H9 (cell line): ENCODE results near the gene PITPNM1. TPM values are rescaled to one million over a fixed set of nuclear protein-coding genes. Genes with fewer than 3 reads are reported as not detected.

Experiments
- DNase-seq: peaks from one replicate; pipeline ENCODE4 v3.0.0-alpha.2; 2017
- H2AFZ ChIP-seq: one replicate; pipeline ENCODE4 v1.6.1; 2013; ENCODE audit warnings: mild to moderate bottlenecking, low read length, control low read depth, moderate library complexity
- H2AK5ac ChIP-seq: 2 replicates; pipeline ENCODE4 v1.6.1; 2013; ENCODE audit warnings: low read length, control low read depth, mixed read lengths; ENCODE audit not compliant: insufficient read length
- H2BK120ac ChIP-seq: one replicate; pipeline ENCODE4 v1.6.1; 2013; ENCODE audit warnings: low read depth, mild to moderate bottlenecking, low read length, control low read depth, inconsistent platforms; ENCODE audit not compliant: poor library complexity, severe bottlenecking
- H2BK12ac ChIP-seq: 2 replicates; pipeline ENCODE4 v1.6.1; 2013; ENCODE audit warnings: low read length, control low read depth, mixed read lengths, low read depth; ENCODE audit not compliant: insufficient read length
- H2BK15ac ChIP-seq: 2 replicates; pipeline ENCODE4 v1.6.1; 2013; ENCODE audit warnings: low read depth, low read length, control low read depth
- H2BK20ac ChIP-seq: one replicate; pipeline ENCODE4 v1.6.1; 2013; ENCODE audit warnings: low read depth, mild to moderate bottlenecking, low read length, control low read depth, inconsistent platforms; ENCODE audit not compliant: poor library complexity, severe bottlenecking
- H2BK5ac ChIP-seq: 2 replicates; pipeline ENCODE4 v1.6.1; 2013; ENCODE audit warnings: low read length, control low read depth, mixed read lengths; ENCODE audit not compliant: insufficient read length
- H3K14ac ChIP-seq: 2 replicates; pipeline ENCODE4 v1.6.1; 2013; ENCODE audit warnings: low read length, control low read depth; ENCODE audit not compliant: insufficient read depth
- H3K18ac ChIP-seq: 2 replicates; pipeline ENCODE4 v1.6.1; 2013; ENCODE audit warnings: low read depth, mild to moderate bottlenecking, mixed read lengths, low read length, control low read depth; ENCODE audit not compliant: insufficient read length
- H3K23ac ChIP-seq: 2 replicates; pipeline ENCODE4 v1.6.1; 2013; ENCODE audit warnings: low read length, control low read depth, mixed read lengths, low read depth; ENCODE audit not compliant: insufficient read length
- H3K23me2 ChIP-seq: 2 replicates; pipeline ENCODE4 v1.6.1; 2013; ENCODE audit warnings: low read depth, mild to moderate bottlenecking, mixed read lengths, low read length, control low read depth; ENCODE audit not compliant: insufficient read length, poor library complexity, severe bottlenecking
- H3K27ac ChIP-seq: 2 replicates; pipeline ENCODE4 v1.5.1; 2013; ENCODE audit warnings: low read length, control low read depth, mixed read lengths, low read depth; ENCODE audit not compliant: insufficient read length
- H3K27me3 ChIP-seq: 2 replicates; pipeline ENCODE4 v1.6.1; 2013; ENCODE audit warnings: low read length, control low read depth, inconsistent platforms; ENCODE audit not compliant: insufficient read depth
- H3K4ac ChIP-seq: 2 replicates; pipeline ENCODE4 v1.6.1; 2013; ENCODE audit warnings: low read depth, mild to moderate bottlenecking, control low read depth, inconsistent platforms, low read length, moderate library complexity
- H3K4me1 ChIP-seq: 2 replicates; pipeline ENCODE4 v1.6.1; 2013; ENCODE audit warnings: low read length, control low read depth, inconsistent platforms; ENCODE audit not compliant: insufficient read depth
- H3K4me2 ChIP-seq: 2 replicates; pipeline ENCODE4 v1.6.1; 2013; ENCODE audit warnings: low read length, control low read depth, mixed read lengths; ENCODE audit not compliant: insufficient read length, insufficient read depth
- H3K56ac ChIP-seq: 2 replicates; pipeline ENCODE4 v1.6.1; 2013; ENCODE audit warnings: low read depth, mild to moderate bottlenecking, mixed read lengths, low read length, control low read depth; ENCODE audit not compliant: insufficient read length
- H3K79me1 ChIP-seq: 2 replicates; pipeline ENCODE4 v1.6.1; 2013; ENCODE audit warnings: low read depth, mild to moderate bottlenecking, moderate library complexity, low read length, control low read depth, inconsistent platforms; ENCODE audit not compliant: insufficient read depth, poor library complexity, severe bottlenecking
- H3K79me2 ChIP-seq: 2 replicates; pipeline ENCODE4 v1.6.1; 2013; ENCODE audit warnings: low read length, control low read depth, inconsistent platforms; ENCODE audit not compliant: insufficient read depth
- H3K9ac ChIP-seq: 2 replicates; pipeline ENCODE4 v1.6.1; 2013; ENCODE audit warnings: low read length, control low read depth, mixed read lengths; ENCODE audit not compliant: insufficient read length; ENCODE audit errors: extremely low read depth
- H3K9me3 ChIP-seq: one replicate; pipeline ENCODE4 v1.6.1; 2013; ENCODE audit warnings: low read depth, low read length, inconsistent platforms; ENCODE audit not compliant: control insufficient read depth
- H3T11ph ChIP-seq: one replicate; pipeline ENCODE4 v1.6.1; 2013; ENCODE audit warnings: mild to moderate bottlenecking, low read length, control low read depth, inconsistent platforms
- H4K20me1 ChIP-seq: one replicate; pipeline ENCODE4 v1.6.1; 2013; ENCODE audit not compliant: control insufficient read depth, insufficient read length, insufficient read depth
- H4K5ac ChIP-seq: 2 replicates; pipeline ENCODE4 v1.6.1; 2013; ENCODE audit warnings: low read depth, mild to moderate bottlenecking, mixed read lengths, low read length, control low read depth; ENCODE audit not compliant: insufficient read length
- H4K8ac ChIP-seq: replicated peaks from 2 replicates; pipeline ENCODE4 v1.6.1; 2013; ENCODE audit warnings: low read length, control low read depth, mixed read lengths, low read depth; ENCODE audit not compliant: insufficient read length
- H4K91ac ChIP-seq: 2 replicates; pipeline ENCODE4 v1.6.1; 2013; ENCODE audit warnings: low read depth, mild to moderate bottlenecking, moderate library complexity, mixed read lengths, low read length, control low read depth; ENCODE audit not compliant: insufficient read length
- H3K27ac Mint-ChIP-seq, 3 experiments: 2 replicates in 2 of 3; 3 replicates in 1 of 3; pipeline ENCODE4 v1.8.0; 2020 to 2021; ENCODE audit warnings: mixed read lengths in 3 of 3, mild to moderate bottlenecking in 1 of 3, moderate library complexity in 1 of 3
- H3K27me3 Mint-ChIP-seq: 2 replicates; pipeline ENCODE4 v1.8.0; 2021; ENCODE audit warnings: low read depth, mild to moderate bottlenecking, moderate library complexity, mixed read lengths
- H3K36me3 Mint-ChIP-seq, 3 experiments: 2 replicates in 2 of 3; 3 replicates in 1 of 3; pipeline ENCODE4 v1.8.0; 2020 to 2021; ENCODE audit warnings: low read depth in 3 of 3, mixed read lengths in 3 of 3; ENCODE audit not compliant: insufficient read depth in 1 of 3
- H3K4me1 Mint-ChIP-seq, 2 experiments: 2 replicates each; pipeline ENCODE4 v1.8.0; 2020; ENCODE audit warnings: mixed read lengths in 2 of 2
- H3K4me3 Mint-ChIP-seq, 2 experiments: 2 replicates in 1 of 2; 3 replicates in 1 of 2; pipeline ENCODE4 v1.8.0; 2020 to 2021; ENCODE audit warnings: mild to moderate bottlenecking in 2 of 2, mixed read lengths in 2 of 2, moderate library complexity in 1 of 2
- H3K9me3 Mint-ChIP-seq, 2 experiments: 2 replicates in 1 of 2; 3 replicates in 1 of 2; pipeline ENCODE4 v1.8.0; 2020; ENCODE audit warnings: mild to moderate bottlenecking in 2 of 2, mixed read lengths in 2 of 2, moderate library complexity in 1 of 2
- CTCF ChIP-seq: fragments of 200-600 bp; sonication (generic); conservative IDR thresholded peaks from 3 replicates; pipeline ENCODE4 v1.8.0; 2021; ENCODE audit warnings: antibody characterized with exemption, mild to moderate bottlenecking
- WGBS: extraction: QIAGEN DNeasy Blood & Tissue Kit; methylation state at CpG from one replicate; pipeline ENCODE4 v1.1.7; 2013; ENCODE audit warnings: missing lambda C conversion rate, low lambda C conversion rate, mixed read lengths; ENCODE audit not compliant: insufficient read length; ENCODE audit errors: extremely low coverage; 5-methylcytosine and 5-hydroxymethylcytosine counted together
- total RNA-seq: library from RNA; stranded (reverse); gene quantifications from 2 replicates; pipeline ENCODE4 v1.2.1, GENCODE V29; 2021

Gene PITPNM1
- total RNA-seq, 1 experiment from 2014 or later, result 43.5 TPM

DNA sequence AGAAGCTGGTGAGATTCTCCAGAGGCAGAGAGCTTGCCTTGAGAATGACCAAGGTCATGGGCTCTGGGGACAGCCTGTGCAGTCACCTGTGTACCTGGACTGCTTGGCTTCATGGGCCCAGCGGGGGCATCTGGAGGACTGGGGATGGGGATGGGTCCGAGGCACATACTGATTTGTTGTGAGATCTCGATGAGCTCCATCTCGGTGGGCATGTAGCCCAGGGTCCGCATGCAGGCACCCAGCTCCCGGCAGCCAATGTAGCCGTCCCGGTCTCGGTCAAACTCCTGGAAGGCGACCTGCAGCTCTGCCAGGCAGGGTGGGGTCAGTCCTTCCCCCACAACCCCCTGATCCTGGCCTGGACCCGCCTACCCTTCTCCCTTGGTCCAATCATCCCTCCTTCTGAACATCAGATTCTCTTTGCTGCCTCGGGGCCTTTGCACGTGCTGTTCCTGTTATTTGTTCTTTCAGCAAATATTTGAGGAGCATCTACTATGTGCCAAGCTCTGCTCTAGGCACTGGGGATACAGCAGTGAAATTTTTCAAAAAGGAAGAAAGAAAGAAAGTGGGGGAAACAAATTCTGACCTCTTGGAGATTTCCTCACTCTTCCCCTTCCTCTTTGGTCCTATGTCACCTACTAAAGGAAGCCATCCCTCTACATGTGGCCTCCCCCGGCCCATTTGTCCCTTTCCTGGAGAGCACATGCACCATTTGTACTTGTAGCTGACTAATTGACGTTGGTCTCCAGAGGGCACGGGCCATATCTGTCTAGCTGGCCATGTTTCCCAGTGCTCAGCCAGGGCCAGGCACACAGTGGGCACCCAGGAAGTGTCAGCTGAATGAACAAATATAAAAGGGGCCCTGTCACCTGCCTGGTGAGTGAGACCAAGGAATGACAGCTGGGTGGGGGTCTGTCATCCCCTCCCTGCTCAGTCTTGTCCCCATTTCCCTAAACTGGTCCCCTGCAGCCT, 16.0 kb upstream of the PITPNM1 start:
- no peak for DNase-seq
- Histone ChIP-seq H4K20me1 (no peaks in the 10 kb centered on the region), H3T11ph (no peak overlapping the region), H3K23me2 (no peaks in the 10 kb centered on the region), H4K8ac (no peak overlapping the region), H3K14ac (no peak overlapping the region), H3K18ac (no peak overlapping the region), H3K4me1 (no peaks in the 10 kb centered on the region), H3K9me3 (no peaks in the 10 kb centered on the region), H2AFZ (no peak overlapping the region), H3K27ac (no peak overlapping the region), H3K4me2 (no peak overlapping the region), H3K4ac (no peak overlapping the region), H3K9ac (no peak overlapping the region), H3K79me2 (no peaks in the 10 kb centered on the region), H3K79me1 (no peaks in the 10 kb centered on the region), H2AK5ac (no peak overlapping the region), H4K5ac (no peak overlapping the region), H4K91ac (no peak overlapping the region), H2BK15ac (no peak overlapping the region), H2BK5ac (no peak overlapping the region), H2BK12ac (no peak overlapping the region), H3K56ac (no peak overlapping the region), H2BK20ac (no peak overlapping the region), H3K27me3 (no peaks in the 10 kb centered on the region), H3K23ac (no peak overlapping the region), H2BK120ac (no peak overlapping the region)
- Mint-ChIP-seq H3K27ac (no peak overlapping the region), H3K4me3 (no peak overlapping the region), H3K9me3 (no peaks in the 10 kb centered on the region), H3K4me1 (no peaks in the 10 kb centered on the region; a peak in 1 of 4 replicates), H3K27me3 (peaks cover 15% of the 10 kb centered on the region), H3K36me3 (no peaks in the 10 kb centered on the region)
- no peak for TF ChIP-seq CTCF
- no CpG with 5 or more reads among the region's 16 CpGs for WGBS
